Activated CD4-positive, CD25-positive, alpha-beta regulatory T cell treated with anti-CD3 and anti-CD28 coated beads, Interleukin-2, amount 50 U/mL, for 16 hours (primary cell): ENCODE measurements around the gene VASH2.

Source experiments
- DNase-seq: peaks from one replicate; pipeline ENCODE4 v3.0.0-alpha.2; 2020; ENCODE audit warnings: low read depth, low spot score

Gene VASH2

DNA sequence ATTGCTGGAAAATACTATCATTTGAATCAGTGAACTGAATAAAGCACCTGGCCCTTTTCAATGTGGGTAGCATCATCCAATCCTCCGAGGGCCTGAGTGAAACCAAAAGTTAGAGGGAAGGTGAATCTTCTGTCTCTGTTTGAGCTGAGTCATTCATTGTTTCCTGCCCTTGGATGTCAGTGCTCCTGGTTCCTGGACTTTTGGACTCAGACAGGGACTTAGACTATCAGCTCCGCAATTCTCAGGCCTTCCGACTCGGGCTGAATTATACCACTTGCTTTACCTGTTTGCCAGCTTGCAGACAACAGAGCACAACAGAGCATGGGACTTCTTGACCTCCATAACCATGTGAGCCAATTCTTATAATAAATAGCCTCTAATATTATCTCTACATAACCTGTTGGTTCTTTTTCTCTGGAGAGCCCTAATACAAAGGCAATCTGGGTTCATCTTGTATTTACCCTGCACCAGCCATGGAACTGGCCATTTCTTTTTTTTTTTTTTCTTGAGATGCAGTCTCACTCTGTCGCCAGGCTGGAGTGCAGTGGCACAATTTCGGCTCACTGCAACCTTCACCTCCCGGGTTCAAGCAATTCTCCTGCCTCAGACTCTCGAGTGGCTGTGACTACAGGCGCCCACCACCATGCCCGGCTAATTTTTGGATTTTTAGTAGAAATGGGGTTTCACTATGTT lies 19.2 kb upstream of the VASH2 start:
- DNase-seq = no peak

DNA sequence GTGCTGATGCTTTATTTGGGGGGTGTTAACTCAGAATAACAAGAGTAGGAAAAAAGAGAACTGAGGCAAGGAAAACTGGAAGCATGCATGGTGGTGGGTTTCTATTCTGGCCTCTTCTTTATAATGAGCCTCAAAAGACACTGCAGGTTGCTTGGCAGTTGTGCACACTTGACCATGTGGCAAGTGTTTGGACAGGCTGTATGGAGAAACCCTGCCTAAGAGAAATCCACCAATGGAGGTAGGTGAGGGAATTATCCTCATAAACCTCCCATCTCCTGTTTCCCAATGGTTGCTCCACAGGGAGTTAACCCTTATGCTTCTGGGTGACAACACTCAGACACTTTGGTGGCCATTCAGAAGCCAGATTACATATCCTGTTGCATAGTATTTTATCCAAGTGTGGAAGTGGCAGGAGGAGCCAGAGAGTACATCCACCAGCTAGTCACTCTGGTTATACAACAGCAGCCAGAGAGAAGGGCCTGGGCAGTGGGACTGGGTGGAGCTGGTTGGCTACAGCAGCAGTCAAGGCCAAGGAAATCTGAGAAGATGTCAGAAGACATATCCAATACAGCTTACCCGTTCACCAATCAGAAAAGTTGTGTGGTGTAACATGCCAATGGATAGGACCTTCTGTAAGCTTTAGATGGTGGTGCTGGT lies 16.4 kb upstream of the VASH2 start:
- no peak for DNase-seq

DNA sequence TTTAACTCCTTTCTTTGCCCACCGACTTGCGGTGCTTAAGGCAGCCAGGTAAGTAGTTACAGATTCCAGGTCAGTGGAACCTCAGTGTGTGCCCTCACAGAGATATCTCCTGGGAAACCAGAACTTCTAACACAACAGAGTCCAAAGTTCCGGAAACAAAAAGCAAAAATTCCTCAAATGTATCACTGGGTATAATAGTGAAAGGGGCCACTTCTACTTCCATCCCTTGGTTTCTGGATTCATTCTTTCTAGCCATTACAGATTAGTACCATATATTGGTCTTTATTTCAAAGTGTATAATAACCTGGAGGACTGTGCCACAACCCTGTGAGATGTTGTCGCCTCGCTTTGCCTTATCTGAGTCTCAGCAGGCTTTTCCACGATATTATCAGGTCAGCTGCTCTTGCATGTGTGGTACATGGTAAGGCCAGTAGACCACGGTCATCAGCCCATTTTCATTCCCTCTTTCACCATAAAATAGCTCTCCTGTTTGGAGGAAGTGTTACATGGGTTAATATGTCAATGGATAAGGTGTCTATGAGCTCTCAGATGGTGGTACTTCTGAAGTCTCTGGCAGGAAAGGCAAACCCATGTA lies 14.9 kb upstream of the VASH2 start:
- DNase-seq = no peak

DNA sequence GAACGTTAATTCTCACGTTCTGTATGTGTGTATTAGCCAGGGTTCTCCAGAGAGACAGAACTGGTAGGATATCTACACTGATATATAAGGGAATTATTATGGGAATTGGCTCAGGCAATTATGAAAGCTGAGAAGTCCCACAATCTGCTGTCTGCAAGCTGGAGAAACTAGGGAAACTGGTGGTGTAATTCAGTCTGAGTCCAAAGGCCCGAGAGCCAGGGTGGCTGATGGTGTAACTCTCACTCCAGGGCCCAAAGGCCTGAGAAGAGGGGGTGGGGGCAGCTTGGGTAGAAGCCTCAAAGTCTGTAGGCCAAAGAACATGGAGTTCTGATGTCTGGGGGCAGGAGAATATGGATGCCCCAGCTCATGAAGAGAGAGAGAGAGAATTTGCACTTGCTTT lies 13.3 kb upstream of the VASH2 start:
- no peak for DNase-seq

DNA sequence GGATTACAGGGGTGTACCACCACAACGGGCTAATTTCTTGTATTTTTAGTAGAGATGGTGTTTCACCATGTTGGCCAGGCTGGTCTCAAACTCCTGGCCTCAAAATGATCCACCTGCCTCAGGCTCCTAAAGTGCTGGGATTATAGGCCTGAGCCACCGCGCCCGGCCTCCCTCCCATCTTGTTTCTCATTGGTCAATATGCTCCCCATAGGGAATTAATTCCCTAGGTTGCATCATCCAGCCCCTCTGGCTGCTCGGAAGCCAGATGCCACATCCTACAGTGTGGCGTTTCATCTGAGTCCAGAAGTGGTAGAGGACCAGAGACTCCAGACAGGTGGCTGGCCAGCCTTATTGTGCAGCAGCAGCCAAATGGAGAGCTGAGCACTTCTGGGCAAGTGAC lies 11.5 kb upstream of the VASH2 start:
- no peak for DNase-seq

DNA sequence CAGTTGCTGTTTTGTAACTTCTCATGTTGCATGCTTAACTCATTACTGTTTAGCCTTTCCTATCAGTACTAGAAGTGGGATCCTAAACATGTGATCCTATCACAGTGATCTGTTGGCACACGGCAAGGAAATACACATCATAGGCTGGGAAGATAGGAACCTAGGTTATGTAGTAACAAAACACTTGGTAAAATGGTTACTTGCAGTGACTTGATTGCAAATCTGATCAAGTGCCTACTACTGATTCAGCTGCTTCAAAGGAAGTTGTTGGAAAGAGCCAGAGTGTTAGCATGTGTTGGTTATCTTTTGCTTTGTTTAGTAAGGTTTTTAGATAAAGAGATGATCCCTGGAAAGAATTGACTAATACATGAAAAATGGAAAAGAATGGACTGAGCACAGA lies 8.9 kb upstream of the VASH2 start:
- no peak for DNase-seq

DNA sequence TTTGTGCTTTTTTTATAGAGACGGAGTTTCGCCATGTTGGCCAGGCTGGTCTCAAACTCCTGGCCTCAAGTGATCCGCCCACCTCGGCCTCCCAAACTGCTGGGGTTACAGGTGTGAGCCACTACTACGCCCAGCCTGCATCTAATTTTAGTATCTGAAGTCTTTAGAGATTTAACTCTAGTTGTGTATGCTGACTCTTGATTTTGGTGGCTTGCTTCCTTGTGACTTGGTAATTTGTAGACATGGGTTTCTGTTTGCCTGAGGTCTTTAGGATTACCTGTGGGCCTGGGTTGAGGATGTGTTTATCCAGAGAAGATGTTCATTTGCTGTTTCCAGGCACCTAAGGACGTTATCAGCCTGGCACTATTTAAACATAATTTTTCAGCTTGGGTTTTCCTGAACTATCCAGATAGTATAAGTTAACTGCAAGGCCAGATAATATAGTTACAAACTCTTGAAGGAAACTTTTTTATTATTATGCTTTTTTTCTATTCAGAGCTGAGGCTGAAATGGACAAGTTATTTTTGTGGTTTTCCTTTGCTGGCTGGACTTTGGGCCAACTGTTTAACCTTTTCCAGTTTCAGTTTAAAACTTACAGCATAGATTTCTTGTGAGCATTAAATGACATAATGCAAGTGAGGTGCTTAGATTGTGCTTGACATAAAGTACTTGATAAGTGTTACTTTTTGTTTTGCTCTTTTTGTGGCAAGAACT lies 7.5 kb upstream of the VASH2 start:
- no peak for DNase-seq

DNA sequence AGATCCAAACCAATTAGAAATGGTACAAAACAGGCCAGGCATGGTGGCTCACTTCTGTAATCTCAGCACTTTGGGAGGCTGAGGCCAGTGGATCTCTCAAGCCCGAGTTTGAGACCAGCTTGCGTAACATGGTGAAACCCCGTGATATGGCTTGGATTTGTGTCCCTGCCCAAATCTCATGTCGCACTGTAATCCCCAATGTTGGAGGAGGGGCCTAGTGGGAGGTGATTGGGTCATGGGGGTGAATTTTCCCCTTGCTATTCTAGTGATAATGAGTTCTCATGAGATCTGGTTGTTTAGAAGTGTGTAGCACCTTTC lies 7.0 kb upstream of the VASH2 start:
- no peak for DNase-seq

DNA sequence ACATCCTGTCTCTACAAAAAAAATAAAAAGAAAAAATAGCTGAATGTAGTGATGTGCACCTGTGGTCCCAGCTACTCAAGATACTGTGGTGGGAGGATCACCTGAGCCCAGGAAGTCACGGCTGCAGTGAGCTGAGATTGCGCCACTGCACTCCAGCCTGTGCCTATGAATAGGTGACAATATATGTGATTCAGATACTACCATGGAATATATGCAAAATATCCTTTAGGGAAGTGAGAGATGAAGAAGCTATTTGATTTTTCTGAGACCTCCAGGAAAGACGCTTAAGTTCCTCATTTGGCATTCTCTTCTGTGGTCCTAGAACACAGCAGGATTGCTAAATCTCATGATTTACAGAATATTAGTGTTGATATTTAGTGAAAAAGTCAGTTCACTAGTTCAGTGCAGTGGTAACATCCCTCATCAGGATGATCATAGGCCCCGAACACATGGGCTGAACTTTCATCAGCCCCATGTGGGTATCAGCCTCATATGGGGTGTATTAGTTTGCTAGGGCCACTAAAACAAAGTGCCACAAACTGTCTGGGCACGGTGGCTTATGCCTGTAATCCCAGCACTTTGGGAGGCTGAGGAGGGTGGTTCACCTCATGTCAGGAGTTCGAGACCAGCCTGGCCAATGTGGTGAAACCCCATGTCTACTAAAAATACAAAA lies 6.0 kb upstream of the VASH2 start:
- DNase-seq = no peak

DNA sequence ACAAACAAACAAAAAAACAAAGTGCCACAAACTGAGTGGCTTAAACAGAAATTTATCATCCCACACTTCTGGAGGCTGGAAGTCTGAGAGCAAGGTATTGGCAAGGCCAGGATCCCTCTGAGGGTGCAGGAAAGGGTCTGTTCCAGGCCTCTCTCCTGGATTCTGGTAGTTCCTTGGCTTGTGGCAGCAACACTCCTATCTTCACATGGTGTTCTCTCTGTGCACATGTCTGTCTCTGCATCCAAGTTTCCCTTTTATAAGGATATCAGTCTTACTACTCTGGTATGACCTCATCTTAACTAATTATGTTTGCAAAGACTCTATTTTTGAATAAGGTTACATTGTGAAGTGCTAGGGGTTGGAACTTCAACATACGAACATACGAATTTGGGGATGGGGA lies 5.3 kb upstream of the VASH2 start:
- no peak for DNase-seq

DNA sequence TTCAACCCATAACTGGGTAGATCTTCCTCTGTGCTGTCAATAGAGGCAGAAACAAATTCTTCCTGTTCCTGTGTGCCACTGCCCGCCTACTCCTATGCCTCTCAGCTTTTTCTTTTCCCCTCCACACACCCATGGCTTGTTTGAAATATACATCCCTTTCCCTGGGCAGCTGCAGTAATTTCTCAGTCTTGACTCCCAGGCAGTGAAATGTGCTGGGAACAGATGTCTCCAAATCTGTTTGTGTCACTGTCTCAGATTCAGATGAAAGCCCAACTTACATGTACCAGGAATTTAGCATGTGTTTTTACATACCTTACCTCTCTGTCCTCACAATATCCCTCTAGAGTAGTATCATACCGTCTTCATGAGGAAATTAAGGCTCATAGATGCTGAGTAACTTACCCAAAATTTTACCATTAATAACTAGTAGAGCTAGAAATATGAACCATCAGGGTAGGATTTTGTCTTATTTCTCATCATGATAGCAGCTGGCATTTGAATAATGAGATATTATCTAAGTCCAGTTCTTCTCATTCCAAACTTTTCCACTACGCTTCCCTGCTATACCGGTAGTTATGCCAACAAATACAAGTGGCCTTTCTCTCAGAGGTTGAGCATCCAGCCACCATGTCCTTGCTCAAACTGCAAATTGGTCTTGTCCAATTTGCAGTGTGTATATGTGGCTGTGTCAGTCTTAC lies 4.7 kb upstream of the VASH2 start:
- no peak for DNase-seq

DNA sequence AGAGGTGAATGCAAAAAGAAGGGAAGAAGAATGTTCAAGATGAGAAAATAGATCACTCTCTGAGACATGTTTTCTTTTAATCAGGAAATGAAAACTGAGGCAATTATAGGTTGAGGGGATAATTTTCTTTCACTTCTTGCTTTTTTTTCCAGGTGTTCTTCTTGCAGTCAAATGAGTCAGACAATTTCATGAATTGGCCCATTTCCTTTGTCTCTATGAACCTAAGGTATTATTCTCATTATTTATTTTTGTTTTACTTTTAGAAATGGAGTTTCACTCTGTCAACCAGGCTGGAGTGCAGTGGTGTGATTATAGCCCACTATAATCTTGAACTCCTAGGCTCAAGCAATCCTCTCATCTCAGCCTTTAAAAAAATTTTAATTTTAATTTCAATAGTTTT lies 3.5 kb upstream of the VASH2 start:
- no peak for DNase-seq

DNA sequence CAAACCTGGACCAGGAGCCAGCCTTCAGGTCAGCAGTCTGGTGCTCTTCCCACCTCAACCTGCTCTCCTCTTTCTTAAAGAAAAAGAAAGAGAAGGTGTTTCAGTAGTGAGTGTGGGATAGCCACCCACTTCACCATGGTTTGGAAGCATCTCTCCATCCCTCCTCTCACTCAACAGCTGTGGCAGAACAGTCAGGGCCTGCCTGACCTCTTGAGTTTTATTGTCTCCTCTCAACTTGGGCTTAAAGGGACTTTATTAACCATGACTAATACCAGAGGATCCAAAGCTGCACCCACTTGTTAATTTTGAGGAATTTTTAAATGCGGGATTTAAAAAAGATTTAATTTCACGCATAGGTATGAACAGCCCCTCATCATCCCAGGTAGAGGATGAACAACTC lies 570 bp upstream of the VASH2 start:
- DNase-seq = no peak

DNA sequence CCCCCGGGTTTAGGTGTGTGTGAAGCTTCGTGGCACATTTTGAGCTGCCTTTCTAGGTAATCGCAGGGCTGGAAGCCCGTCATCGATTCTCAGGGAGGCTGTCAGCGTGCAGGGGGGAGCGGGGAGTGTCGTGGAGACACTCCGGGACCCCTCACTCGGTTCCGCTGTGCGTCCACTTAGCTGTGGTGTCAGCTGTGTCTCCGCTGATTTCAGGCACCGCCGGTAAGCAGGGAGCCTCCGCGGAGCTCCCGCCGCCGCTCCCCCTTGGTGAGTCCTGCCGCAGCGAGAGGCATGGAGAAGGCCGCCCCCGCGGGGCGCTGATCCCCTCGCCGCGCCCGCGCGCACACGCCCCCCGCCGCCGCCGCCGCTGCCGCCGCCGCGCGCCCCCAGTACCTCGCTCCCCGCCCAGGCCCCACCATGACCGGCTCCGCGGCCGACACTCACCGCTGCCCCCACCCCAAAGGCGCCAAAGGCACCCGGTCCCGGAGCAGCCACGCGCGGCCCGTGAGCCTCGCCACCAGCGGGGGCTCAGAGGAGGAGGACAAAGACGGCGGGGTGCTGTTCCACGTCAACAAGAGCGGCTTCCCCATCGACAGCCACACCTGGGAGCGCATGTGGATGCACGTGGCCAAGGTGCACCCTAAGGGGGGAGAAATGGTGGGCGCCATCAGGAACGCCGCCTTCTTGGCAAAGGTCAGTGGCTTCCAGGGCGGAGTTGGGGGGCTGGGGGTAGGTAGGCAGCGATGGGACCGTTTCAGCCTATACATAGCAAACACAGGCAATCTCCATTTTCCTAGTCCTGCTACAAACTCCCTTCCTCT lies 995 bp downstream of the VASH2 start:
- no peak for DNase-seq

DNA sequence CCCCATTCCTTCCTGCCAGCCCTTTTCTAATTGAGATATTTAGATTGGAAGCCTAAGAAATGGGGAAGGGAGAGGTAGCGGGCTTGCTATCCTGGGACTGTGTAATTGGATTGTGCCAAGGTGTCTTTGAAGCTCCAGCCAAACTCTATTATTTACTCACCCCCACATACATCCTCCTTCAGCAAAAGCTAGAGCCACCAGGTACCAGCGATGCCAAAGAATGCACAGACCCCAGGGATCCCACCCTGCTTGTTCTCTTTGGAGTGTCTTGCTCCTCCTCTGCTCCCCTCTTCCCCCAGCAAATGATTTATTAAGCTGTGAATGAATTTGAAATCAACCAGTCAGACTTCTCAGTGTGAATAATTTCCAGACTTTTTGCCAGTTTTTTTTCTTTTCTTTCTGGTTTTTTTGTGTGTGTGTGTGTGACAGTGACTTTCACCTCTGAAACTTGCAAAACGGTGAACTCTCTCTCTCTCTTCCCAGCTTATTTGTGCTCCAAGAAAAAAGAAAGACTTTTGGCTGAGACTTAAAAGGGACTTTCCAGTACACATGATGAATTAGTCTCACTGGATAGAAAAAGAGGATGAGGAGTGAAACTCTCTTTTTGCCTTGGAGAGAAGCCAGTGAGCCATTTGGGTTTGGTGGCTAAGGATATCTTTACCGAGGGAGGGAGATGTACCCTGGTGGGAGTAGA lies 1.8 kb downstream of the VASH2 start:
- no peak for DNase-seq

DNA sequence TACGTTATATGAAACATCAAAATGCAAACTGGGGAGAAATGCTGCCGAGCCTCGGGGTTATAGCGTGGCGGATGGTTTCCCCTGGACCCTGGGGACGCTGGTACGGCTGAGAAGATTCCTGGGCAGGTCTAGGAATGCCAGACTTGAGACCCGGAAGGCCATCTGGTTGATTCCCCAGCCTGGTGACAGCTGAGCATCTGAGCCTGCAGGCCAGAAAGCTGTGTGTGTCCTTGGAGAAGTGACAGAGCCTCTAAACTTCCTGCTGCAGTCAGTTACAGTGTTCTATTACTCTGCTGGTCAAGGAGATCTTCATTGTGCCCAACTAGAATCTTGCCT lies 2.3 kb downstream of the VASH2 start:
- DNase-seq = no peak

DNA sequence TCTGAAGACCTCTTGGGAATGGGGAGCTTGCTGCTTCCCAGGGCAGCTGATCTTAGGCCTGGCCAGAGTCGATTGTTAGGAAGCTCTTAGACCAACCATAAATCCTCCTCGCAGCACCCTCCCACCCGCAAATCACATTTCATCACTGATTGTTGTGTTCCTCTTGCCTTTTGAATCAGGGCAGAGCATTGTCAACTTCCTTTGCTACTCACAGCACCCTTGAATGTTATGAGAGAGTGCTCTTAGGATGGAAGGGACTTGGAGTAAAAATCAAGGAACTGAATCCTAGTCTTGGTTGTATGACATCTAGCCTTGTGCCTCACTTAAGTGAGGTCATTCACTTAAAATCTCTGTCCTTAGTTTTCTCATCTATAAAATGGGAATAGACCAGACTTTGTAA lies 3.0 kb downstream of the VASH2 start:
- no peak for DNase-seq

DNA sequence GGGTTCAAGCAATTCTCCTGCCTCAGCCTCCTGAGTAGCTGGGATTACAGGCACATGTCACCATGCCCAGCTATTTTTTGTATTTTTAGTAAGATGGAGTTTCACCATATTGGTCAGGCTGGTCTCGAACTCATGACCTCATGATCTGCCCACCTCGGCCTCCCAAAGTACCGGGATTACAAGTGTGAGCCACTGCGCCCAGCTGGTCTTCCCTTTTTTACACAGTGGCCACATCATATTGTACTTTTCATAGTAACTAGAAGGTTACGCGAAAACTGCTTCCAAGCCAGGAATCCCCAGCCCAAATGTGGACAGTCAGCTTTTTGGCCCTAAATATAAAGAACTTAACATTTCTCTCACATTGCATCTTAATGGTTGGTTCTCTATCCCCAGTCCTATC lies 4.2 kb downstream of the VASH2 start:
- DNase-seq = no peak

DNA sequence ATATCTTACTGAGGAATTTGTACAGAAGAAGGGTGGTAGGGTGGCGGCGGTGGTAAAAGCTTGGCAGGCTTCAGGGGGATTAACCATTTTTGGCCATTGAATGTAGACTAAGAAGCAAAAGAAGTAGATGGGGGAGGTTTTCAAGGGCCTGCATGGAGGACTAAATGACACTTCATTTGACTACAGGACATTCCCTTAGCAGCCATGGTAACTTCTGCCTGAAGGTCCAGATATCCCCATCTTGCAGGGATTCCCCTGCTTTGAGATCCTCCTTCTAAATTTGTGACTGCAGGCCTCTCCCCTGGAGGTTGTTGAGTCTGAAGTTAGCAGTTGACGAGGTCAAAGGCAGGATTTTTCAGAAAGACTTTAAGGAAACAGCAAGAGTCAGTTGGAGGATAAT lies 4.8 kb downstream of the VASH2 start:
- no peak for DNase-seq

DNA sequence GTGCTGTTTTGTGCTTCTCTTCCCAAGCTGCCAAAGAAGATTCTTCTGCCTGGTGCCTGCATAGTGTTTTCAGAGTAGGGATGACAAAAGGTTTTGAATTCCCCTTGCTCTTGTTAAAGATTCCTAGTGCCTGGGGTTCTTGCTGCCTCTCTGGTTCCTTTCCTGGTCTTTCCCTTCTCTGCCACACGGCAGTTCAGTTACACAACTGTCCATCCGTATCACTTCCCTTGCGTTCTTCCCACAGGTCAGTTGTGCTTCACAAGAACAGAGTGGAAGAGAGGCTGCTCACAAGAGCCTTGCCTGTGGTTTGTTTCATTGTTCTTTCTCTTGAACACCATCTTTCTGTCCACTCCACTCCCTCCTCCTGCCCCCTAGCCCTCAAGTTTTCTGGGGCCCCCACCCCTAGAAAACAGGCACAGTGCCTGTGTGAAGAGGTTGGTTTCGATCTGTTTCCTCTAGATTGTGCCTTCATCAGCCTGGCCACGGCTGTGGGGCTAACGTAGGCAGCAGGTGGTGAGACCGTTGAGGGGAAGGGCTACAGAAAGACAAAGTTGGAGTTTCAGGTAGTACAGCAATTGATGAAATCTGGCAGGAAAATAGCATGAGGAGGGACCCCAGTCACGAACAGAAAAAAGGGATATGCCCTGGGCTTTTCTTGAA lies 5.8 kb downstream of the VASH2 start:
- DNase-seq = no peak
